Gastroesophageal sphincter (tissue), 3 donors: ENCODE data around the gene DCDC2B.

Experiments used
- POLR2A ChIP-seq, 2 donors: fragments of 450-650 bp; IDR thresholded peaks; one replicate each; pipeline ENCODE4 v1.6.1; 2017; ENCODE audit warnings: antibody characterized with exemption in 2 of 2, mild to moderate bottlenecking in 2 of 2, moderate library complexity in 1 of 2
- TF ChIP-seq, protein P1 (sequence below), 4 experiments: fragments of 200-600 bp in 2 of 4; fragments of 450-650 bp in 2 of 4; sonication (generic) in 1 of 4; IDR thresholded peaks; one replicate each; pipeline ENCODE4 v1.5.1; 2017 to 2019; ENCODE audit warnings: antibody characterized with exemption in 4 of 4, mild to moderate bottlenecking in 2 of 4, moderate library complexity in 2 of 4

DNA sequence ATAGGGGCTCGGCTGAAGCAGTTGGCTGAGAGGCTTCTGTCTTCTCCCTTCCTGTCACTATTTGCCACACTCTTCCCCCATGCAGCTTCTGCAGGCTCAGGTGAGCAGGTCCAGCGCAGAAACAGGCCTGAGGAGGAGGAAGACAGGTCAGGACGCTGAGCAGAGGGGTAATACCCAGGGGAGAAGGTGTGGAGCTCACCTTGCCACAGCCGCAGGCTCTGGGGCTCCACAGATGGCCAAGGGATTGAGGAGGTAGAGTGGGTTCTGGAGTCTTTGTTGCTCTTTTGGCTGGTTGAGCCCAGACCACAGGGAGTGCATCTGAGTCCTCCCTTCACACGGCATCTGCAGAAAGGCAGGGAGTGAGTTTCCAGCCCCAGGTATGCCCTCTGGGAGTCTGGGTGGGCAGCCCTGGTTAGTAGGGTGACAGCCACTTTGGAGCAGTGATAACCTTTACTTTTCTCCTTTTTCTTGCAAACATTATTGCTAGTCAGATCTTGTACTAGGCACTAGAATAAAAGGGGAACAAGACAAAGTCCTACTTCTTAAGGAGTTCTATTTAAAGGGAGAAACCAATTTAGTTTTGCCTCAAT is 23.0 kb downstream of the DCDC2B start:
- TF ChIP-seq POLR2A (IDR thresholded peaks at IDR 0.05), result no peak
- TF ChIP-seq, protein P1, sequence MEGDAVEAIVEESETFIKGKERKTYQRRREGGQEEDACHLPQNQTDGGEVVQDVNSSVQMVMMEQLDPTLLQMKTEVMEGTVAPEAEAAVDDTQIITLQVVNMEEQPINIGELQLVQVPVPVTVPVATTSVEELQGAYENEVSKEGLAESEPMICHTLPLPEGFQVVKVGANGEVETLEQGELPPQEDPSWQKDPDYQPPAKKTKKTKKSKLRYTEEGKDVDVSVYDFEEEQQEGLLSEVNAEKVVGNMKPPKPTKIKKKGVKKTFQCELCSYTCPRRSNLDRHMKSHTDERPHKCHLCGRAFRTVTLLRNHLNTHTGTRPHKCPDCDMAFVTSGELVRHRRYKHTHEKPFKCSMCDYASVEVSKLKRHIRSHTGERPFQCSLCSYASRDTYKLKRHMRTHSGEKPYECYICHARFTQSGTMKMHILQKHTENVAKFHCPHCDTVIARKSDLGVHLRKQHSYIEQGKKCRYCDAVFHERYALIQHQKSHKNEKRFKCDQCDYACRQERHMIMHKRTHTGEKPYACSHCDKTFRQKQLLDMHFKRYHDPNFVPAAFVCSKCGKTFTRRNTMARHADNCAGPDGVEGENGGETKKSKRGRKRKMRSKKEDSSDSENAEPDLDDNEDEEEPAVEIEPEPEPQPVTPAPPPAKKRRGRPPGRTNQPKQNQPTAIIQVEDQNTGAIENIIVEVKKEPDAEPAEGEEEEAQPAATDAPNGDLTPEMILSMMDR (IDR thresholded peaks at IDR 0.05), result no peak
